H1 (cell line): ENCODE measurements around the gene TXNDC16. TPM values are rescaled to one million over a fixed set of nuclear protein-coding genes. Genes with fewer than 3 reads are reported as not detected.

ENCODE experiments used
- ASH2L ChIP-seq: fragments of 200-600, 300-600 bp; sonication (generic); IDR thresholded peaks from one replicate; pipeline ENCODE4 v1.7.1; 2017; ENCODE audit warnings: low read length
- NRF1 ChIP-seq: IDR thresholded peaks from 2 replicates; pipeline ENCODE4 v1.6.1; 2011; ENCODE audit warnings: mild to moderate bottlenecking, low read depth, low read length, improper control_type of control experiment
- RAD21 ChIP-seq, 2 experiments: IDR thresholded peaks in 1 of 2; conservative IDR thresholded peaks in 1 of 2; 2 replicates each; pipeline ENCODE4 v1.6.1; 2011; ENCODE audit warnings: low read depth in 2 of 2, low read length in 2 of 2, improper control_type of control experiment in 1 of 2, inconsistent platforms in 1 of 2, mild to moderate bottlenecking in 1 of 2, moderate library complexity in 1 of 2
- TAF7 ChIP-seq: optimal IDR thresholded peaks from 2 replicates; pipeline ENCODE3; 2011; ENCODE audit warnings: low read depth, mild to moderate bottlenecking, inconsistent platforms, low read length, moderate library complexity, borderline replicate concordance
- TBP ChIP-seq: IDR thresholded peaks from 2 replicates; pipeline ENCODE4 v1.6.1; 2011; ENCODE audit warnings: low read depth, low read length, improper control_type of control experiment
- ZNF274 ChIP-seq: IDR thresholded peaks from 2 replicates; pipeline ENCODE4 v1.7.0; 2012; ENCODE audit warnings: low read length, borderline replicate concordance; ENCODE audit errors: extremely low read depth
- polyA plus RNA-seq, 7 experiments: library from polyadenylated mRNA; depleted of rRNA in 3 of 7; stranded (reverse) in 5 of 7; unstranded in 2 of 7; fragments of >200 nt in 5 of 7; fragments of 200-250 nt in 2 of 7; gene quantifications; 1 replicate in 5 of 7; 2 replicates in 1 of 7; 4 replicates in 1 of 7; pipeline versions ENCODE4 v1.2.1 to v1.2.3, GENCODE V29; 2011 to 2013; ENCODE audit warnings: missing spikeins in 2 of 7, mixed read lengths in 2 of 7
- total RNA-seq: library from RNA; stranded (reverse); fragmentation: NEBNext Ultra II Directional; extraction: Animal tissue kit (Norgen Biotek cat#: 25700); gene quantifications from 2 replicates; pipeline ENCODE4 v1.2.1, GENCODE V29; 2021
- TF ChIP-seq, protein P1 (sequence below): fragments of 300-600 bp; sonication (generic); IDR thresholded peaks from 2 replicates; pipeline ENCODE4 v1.7.1; 2012; ENCODE audit warnings: low read length, moderate library complexity, mild to moderate bottlenecking, inconsistent platforms; ENCODE audit not compliant: insufficient replicate concordance

TXNDC16 gene
- total and polyA plus RNA-seq, 2 of the 8 experiments (the other 6 are each of a cell fraction or from before 2014, with no cell fraction given), result 6.7 to 14.3 TPM

DNA sequence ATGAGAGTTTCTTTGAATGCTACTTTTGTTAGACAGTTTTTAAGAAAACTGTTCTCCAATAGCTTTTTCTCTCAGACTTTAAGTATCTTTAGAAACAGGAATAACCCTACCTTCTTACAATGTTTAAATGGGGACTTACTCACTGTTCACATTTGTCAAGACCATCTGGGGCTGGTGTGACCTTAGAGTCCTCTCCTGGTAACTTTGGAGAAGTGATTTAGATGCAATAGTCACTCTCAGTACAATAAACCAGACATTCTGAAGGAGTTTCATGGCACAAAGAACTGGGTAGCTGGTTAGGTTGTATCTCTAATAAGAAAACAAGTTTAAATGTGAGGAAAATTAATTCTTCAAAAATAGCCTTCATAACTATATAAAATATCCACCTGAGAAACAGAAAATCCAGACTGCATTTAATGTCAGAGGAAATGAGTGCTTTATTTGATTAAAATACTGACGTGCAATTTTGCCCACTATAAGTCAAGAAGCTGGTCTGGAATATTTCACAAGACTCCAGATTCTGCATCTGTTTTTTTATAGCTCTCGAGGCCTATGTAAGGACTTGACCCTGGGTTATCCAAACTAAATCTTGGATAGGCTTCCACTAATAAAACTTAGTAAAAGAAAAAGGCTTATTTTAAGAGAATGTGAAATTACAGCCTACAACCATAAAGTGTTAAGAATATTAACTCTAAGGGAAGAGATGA, 129.5 kb downstream of the TXNDC16 start (continued):
- TF ChIP-seq, protein P1, sequence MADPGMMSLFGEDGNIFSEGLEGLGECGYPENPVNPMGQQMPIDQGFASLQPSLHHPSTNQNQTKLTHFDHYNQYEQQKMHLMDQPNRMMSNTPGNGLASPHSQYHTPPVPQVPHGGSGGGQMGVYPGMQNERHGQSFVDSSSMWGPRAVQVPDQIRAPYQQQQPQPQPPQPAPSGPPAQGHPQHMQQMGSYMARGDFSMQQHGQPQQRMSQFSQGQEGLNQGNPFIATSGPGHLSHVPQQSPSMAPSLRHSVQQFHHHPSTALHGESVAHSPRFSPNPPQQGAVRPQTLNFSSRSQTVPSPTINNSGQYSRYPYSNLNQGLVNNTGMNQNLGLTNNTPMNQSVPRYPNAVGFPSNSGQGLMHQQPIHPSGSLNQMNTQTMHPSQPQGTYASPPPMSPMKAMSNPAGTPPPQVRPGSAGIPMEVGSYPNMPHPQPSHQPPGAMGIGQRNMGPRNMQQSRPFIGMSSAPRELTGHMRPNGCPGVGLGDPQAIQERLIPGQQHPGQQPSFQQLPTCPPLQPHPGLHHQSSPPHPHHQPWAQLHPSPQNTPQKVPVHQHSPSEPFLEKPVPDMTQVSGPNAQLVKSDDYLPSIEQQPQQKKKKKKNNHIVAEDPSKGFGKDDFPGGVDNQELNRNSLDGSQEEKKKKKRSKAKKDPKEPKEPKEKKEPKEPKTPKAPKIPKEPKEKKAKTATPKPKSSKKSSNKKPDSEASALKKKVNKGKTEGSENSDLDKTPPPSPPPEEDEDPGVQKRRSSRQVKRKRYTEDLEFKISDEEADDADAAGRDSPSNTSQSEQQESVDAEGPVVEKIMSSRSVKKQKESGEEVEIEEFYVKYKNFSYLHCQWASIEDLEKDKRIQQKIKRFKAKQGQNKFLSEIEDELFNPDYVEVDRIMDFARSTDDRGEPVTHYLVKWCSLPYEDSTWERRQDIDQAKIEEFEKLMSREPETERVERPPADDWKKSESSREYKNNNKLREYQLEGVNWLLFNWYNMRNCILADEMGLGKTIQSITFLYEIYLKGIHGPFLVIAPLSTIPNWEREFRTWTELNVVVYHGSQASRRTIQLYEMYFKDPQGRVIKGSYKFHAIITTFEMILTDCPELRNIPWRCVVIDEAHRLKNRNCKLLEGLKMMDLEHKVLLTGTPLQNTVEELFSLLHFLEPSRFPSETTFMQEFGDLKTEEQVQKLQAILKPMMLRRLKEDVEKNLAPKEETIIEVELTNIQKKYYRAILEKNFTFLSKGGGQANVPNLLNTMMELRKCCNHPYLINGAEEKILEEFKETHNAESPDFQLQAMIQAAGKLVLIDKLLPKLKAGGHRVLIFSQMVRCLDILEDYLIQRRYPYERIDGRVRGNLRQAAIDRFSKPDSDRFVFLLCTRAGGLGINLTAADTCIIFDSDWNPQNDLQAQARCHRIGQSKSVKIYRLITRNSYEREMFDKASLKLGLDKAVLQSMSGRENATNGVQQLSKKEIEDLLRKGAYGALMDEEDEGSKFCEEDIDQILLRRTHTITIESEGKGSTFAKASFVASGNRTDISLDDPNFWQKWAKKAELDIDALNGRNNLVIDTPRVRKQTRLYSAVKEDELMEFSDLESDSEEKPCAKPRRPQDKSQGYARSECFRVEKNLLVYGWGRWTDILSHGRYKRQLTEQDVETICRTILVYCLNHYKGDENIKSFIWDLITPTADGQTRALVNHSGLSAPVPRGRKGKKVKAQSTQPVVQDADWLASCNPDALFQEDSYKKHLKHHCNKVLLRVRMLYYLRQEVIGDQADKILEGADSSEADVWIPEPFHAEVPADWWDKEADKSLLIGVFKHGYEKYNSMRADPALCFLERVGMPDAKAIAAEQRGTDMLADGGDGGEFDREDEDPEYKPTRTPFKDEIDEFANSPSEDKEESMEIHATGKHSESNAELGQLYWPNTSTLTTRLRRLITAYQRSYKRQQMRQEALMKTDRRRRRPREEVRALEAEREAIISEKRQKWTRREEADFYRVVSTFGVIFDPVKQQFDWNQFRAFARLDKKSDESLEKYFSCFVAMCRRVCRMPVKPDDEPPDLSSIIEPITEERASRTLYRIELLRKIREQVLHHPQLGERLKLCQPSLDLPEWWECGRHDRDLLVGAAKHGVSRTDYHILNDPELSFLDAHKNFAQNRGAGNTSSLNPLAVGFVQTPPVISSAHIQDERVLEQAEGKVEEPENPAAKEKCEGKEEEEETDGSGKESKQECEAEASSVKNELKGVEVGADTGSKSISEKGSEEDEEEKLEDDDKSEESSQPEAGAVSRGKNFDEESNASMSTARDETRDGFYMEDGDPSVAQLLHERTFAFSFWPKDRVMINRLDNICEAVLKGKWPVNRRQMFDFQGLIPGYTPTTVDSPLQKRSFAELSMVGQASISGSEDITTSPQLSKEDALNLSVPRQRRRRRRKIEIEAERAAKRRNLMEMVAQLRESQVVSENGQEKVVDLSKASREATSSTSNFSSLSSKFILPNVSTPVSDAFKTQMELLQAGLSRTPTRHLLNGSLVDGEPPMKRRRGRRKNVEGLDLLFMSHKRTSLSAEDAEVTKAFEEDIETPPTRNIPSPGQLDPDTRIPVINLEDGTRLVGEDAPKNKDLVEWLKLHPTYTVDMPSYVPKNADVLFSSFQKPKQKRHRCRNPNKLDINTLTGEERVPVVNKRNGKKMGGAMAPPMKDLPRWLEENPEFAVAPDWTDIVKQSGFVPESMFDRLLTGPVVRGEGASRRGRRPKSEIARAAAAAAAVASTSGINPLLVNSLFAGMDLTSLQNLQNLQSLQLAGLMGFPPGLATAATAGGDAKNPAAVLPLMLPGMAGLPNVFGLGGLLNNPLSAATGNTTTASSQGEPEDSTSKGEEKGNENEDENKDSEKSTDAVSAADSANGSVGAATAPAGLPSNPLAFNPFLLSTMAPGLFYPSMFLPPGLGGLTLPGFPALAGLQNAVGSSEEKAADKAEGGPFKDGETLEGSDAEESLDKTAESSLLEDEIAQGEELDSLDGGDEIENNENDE, result no peak
- TF ChIP-seq ZNF274 (no peak), ASH2L (no peak), TBP (no peak), TAF7 (no peak), RAD21 (IDR thresholded peaks at IDR 0.05 in 1 of 2, conservative IDR thresholded peaks at IDR 0.05 in 1 of 2; ENCODE audit: low read depth in 2 of 2, low read length in 2 of 2) (0 out of 4 replicates have a peak, but pooled peaks of 1 of the 2 experiments have one; percentile 8), NRF1 (no peak)
